GM20000 (cell line): ENCODE data around the gene MARCHF4.

Source experiments
- DNase-seq: peaks from one replicate; pipeline ENCODE4 v3.0.0; 2012; ENCODE audit warnings: low spot score
- CTCF ChIP-seq: IDR thresholded peaks from 2 replicates; pipeline ENCODE4 v1.5.1; 2012; ENCODE audit warnings: mild to moderate bottlenecking, control low read depth; ENCODE audit errors: extremely low read depth, missing control alignments

Gene MARCHF4

DNA sequence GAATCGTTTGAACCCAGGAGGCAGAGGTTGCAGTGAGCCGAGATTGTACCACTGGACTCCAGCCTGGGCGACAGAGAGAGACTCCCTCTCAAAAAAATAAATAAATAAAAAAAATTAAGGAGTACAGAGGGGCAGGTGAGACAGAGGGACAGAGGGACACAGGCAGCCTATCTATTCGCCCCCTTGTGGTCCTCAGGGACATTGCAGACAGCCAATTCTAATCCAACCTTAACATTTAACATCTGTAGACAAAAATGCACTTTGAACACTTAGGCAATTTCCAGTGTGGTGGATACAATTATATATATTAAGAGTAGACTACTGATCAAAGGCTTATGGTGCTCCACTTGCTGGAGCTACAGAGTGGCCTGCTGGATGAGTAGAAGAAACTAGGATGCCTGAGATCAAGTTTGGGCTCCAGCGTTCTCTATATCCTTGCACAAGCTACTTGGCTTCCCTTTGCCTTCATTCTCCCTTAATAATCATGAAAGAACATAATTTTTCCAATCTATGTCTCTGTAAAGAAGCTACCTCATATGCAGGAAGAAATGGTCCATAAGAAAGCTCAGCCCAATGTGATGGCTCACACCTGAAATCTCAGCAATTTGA, 31.8 kb upstream of the MARCHF4 start:
- TF ChIP-seq CTCF = peak; percentile 63
- DNase-seq = peak; percentile 42

DNA sequence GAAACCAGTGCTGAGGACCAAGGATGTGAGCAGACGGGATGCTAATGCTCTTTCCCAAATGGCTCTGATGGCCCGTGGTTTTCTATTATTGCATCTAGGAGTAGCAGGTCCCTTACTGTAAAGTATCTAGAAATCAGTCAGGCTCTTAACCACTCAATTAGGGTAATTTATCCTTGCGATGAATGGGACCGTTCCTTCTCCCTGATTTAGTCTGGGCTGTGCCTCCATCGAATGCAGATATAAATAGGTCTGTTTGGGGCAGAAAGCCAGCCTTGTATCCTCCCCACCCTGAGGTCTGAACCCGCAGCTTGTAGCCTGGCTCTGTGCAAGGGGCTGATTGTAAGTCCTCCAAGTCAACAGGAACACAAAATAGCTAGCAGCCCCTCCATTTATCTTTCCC, 30.5 kb upstream of the MARCHF4 start:
- DNase-seq = no peak
- no peak for TF ChIP-seq CTCF

GRCh38 chr2:216399621-216400020, 27.3 kb upstream of the MARCHF4 start:
- no peak for TF ChIP-seq CTCF
- no peak for DNase-seq

DNA sequence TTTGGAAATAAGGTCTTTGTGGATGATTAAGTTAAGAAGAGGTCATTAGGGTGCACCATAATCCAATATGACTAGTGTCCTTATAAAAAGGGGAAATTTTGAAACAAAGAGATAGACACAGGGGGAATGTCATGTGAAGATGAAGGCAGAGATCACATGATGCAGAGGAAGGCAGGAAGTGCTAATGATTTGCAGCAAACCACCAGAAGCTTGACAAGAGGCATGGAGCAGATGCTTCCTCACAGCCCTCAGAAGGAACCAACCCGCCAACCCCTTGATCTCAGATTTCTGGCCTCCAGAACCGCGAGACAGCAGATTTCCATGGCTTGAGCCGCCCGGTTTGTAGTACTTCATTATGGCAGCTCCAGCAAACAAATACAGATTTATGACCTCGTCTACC, 22.6 kb upstream of the MARCHF4 start:
- no peak for DNase-seq
- TF ChIP-seq CTCF = no peak

- no peak for DNase-seq
- TF ChIP-seq CTCF = no peak
These were observed 20.9 kb upstream of the MARCHF4 start for GRCh38 chr2:216392945-216393840.

- no peak for TF ChIP-seq CTCF
- DNase-seq = no peak
These were observed 19.8 kb upstream of the MARCHF4 start for GRCh38 chr2:216392018-216392562.

DNA sequence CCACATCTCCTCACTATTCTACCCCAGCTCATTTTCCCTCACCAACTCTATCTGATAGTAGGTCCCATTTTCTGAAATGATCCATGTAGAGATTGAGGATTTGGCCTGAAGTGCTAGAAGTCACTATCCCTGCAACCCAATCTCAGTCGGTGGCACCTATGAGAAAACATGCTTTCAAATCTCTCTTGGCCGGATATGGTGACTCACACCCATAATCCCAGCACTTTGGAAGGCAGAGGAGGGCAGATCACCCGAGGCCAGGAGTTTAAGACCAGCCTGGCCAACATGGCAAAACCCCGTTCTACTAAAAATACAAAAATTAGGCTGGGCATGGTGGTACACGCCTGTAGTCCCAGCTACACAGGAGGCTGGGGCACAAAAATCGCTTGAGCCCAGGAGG, 19.1 kb upstream of the MARCHF4 start:
- DNase-seq = no peak
- no peak for TF ChIP-seq CTCF
